Inflammatory macrophage treated with lipopolysaccharide for 4 hours (primary cell): ENCODE measurements around the gene APLP2.
A peak's percentile ranks its signal among the peaks of the same experiment; 100 is the strongest.
"Not testable (repeated sequence)": the region's sequence is repeated elsewhere in the genome, so short reads cannot be mapped to it uniquely, and the experiment has no call there.

Experiments
- DNase-seq: peaks from one replicate; pipeline ENCODE4 v3.0.0-alpha.2; 2020

The APLP2 gene

DNA sequence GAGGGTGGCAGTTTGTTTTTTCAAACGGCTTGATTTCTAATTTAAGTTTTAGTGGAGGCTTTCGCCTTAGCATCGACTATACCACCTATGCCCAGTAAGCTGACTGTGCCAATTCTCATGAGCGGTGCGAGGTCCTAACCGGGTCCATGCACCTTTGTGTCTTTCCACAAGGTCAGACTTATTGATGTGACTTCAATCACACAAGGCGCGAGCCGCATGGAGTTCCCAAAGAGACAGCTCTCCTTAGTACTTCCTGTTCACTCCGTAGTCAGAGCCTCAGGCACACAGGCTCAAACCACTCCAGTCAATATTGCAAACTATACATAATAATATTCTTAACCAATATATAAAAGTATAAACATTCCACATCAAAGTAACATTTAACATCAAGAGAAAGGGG, 108.1 kb downstream of the APLP2 start:
- DNase-seq, result no peak

DNA sequence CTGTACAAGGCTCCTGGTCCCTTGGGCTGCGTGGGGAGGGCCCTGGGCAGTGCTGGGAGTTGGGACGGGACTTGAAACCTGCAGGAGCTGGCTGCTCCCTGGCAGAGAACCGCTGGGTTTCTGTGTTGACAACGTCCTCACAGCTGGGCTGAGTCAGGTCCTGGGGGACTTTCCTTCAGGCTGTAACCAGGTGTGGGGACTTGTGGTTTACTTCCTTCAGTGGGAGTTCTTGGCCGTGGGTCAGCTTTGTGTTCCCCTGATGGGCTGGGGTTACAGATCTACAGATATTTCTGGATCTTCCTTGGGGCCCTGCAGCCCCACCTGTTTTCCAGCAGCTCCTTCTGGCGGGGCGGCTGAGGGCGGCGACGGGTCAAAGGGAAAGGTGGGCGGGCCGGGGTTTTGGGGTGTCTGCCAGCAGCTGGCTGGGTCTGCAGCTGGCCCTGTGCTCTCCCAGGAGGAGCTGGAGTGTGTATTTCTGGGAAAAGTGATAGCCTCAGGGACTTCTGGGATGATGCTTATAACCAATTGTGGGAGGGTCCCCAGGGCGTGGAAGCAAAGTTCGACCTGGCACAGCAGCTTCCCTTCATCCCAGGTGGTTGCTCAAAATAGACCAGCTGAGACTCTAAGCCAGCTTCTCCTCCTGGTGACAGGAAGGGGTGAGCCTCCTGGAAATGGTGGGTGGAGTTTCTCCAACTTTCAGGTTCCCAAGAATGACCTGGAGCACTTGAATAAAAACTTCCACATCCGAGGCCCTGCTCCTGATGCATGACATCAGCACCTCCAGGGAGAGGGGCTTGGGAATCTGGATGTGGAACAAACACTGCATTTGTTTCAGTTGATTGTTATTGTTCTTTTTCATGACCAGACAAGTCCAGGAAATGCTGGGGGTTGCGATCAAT, 109.0 kb downstream of the APLP2 start:
- DNase-seq, result no peak

DNA sequence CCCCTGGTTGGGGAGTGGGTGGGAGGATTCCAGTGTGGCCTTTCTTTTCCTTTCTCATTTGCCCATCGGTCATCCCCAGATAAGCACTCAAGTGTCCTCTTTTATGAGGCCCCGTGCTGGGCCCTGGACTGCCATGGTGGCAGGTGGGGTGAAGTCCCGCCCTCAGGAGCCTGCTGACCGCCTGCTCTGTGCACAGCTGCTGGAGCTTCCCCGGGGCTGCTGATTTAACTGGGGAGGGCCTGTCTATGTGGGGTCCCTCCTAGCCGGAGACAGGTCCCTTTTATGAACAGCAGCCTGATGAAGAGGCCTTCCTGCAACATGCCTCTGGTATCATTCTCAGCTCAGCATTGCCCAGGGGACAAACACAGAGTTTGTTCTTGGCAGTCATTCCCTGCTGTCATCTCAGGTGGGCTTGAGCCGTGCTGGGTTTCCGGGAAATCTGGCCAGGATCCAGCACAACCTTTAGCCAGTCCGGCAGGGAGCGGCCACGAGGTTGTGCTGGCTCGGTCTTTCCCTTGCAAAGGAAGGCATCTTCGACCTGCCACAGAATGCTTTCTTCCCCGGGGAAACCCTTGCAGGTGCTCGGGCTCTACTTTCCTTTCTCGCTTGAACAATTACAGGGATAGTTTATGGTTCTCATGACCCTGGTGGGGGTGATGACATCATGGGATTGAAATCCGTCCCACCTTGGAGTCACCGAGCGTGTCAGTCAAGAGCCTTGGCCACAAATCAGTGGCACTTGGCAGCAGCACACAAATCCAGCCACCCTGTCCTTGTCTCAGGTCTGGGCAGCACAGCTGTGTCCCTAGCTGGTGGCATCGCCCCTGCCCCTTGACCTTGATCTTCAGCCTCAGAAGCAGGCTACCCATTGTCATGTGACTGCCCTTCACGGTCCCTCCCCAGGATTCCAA, 110.0 kb downstream of the APLP2 start:
- no peak for DNase-seq

DNA sequence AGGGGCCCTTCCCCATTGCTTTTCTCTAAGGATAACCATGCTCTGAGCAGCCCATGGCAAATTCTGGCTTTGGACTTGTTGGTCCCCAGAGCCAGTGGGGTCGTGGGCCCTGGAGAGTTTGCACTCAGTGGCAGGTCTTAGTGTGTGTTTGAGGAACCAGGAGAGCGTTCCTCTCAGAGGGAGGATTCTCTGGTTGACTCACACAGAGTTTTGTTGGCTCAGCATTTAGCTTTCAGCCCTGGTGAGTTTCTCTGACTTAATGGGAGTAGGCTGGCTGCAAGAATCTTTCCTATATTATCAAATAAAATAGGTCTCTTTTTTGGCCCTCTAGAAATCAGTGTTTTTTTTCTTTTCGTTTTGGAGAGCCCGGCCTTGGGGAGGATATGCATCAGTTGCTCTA, 110.8 kb downstream of the APLP2 start:
- DNase-seq, result peak; percentile 74

DNA sequence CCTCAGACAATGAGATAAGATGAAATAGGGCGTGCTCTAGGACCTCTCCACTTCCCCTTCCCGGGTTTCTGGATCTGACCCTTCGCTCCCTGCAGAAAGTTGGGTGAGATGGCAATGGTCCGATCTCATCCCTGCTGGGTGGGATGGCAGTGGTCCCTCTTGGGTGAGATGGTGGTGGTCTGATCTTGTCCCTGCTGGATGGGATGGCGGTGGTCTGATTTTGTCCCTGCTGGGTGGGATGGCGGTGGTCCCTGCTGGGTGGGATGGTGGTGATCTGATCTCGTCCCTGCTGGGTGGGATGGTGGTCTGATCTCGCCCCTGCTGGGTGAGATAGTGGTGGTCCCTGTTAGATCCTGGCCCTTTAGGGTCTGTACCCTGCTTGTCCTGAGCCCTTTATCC, 111.2 kb downstream of the APLP2 start:
- DNase-seq, result no peak

DNA sequence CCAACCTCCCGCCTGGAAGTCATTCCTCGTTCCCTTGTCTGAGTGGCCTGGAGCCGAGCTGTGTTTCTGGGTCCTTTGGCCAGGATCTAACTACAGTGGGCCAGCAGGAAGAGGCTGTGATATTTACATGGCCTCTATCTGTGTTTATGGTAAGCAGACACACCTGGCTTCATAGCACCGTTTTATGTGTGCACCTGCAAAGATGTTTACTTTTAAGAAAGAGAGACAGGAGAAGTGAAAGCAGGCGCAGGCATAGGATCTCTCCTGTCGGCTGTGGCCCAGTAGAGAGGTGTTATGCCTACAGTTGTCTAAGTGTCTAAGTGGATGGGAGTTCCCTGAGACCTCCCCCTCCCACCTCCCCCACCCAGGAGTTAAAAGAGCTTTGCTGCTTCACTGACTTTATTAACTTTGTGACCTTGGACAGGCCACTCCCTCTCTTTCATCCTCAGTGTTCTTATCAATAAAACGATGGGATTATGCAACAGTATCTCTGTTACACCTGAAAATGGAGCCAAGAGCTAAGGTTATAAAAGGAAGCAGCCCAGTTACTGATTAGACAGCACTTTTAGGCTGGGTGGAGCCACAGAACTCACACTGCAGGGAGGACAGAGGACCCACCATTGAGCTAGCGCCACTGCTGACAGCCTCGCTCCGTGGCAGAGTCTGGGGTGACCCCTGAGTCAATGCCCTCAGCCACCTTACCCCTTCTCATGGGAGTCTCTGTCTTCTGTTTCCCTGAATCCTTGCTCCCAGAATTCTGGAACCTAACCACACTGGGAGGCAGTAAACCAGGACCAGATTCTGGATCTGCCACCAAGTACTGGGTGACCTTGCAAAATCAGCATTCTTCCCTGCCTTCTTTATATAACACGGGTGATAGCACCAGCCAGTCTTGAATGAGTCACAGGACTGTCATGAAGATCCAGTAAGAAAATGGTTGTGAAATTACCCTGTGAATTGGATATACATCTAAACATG, 111.9 kb downstream of the APLP2 start:
- DNase-seq, result peak; percentile 85

DNA sequence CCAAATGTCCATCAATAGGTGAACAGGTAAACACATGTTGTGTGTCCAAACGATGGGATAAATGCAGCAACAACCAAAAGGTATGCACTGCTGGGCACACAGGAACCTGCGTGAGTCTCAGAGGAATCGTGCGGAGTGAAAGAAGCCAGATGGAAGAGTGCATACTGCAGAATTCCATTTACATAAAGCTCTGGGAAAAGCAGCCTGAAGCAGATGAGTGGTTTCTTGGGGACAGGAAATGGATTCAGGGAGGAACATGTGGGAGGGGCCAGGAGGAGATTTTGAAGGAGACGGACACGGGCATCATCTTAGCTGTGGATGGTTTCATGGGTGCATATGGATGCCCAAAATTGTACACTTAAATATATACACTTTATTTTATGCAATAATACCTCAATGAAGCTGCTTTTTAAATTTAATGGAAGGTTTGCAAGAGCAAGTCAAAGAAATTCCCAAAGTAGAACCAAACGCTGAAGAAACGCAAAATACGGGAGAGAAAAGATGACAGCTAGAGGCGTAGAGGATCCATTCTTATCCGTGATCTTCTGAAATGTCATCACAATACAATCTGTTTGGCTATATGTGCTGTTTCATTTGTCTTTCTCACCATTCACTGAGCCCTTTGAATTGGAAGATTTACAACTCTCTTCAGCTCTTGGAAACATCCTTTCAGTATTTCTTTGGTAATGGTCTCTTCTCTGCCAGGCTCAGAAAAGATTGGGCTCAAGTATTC, 114.3 kb downstream of the APLP2 start:
- DNase-seq, result no peak

DNA sequence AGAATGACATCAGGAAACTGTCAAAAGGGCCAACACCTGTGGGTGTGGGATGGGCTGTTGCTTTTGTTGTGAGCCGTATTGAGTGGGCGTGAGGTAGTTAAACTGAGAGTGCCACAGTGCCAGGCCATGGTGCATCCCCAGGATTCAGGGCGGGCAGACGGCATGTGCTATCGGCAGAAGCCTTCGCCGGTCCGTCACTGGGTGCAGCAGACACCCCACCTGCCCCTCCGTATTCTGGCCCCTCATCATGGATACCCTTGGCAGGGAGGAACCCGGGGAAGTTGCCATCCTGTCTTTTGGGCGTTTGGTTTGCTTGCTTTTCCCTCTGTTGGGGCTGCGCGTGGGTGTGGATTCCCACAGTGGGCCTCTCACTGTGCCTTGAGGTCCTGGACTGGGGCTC, 117.4 kb downstream of the APLP2 start:
- DNase-seq, result no peak

DNA sequence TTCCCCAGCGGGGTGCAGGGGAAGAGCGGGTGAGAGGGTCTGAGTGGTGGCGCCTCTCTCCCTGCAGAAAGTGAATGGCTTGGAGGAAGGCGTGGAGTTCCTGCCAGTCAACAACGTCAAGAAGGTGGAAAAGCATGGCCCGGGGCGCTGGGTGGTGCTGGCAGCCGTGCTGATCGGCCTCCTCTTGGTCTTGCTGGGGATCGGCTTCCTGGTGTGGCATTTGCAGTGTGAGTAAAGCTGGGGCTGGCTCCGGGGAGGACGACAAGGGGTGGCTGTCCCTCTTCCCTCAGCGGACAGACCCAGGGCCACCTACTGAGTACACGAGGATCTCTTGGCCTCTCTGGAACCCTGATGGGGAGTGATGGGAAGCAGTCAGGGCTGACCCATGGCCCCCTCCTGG, 118.4 kb downstream of the APLP2 start:
- no peak for DNase-seq

DNA sequence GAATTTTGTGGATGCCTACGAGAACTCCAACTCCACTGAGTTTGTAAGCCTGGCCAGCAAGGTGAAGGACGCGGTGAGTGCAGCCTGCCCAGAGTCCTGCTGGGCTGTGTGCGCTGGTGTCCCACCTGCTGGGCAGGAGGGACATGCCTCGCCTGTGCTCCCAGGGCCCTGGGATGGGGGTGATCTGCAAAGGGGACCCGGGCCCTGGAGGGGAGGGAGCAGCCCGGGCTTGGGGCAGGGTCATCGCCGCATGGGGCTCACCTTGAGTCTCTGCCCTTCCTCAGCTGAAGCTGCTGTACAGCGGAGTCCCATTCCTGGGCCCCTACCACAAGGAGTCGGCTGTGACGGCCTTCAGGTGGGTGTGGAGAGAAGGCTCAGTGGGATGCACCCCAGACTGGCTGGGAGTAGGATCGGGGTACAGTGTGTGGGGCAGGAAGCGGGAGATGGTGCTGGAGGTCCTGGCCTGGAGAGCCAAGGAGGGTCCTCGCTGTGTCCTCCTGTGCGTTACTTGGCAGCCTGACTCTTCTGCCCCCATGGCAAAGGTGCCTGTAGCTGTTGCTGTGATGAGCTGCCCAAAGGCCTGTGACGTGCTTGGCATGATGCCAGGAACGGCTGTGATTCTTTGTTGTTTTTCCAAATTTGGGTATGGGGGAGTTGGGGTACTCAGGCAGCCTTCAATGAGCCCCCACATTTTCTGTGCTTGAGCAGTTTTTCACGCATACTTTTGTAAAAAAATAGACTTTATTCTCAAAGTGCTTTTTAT, 119.1 kb downstream of the APLP2 start:
- DNase-seq, result no peak

DNA sequence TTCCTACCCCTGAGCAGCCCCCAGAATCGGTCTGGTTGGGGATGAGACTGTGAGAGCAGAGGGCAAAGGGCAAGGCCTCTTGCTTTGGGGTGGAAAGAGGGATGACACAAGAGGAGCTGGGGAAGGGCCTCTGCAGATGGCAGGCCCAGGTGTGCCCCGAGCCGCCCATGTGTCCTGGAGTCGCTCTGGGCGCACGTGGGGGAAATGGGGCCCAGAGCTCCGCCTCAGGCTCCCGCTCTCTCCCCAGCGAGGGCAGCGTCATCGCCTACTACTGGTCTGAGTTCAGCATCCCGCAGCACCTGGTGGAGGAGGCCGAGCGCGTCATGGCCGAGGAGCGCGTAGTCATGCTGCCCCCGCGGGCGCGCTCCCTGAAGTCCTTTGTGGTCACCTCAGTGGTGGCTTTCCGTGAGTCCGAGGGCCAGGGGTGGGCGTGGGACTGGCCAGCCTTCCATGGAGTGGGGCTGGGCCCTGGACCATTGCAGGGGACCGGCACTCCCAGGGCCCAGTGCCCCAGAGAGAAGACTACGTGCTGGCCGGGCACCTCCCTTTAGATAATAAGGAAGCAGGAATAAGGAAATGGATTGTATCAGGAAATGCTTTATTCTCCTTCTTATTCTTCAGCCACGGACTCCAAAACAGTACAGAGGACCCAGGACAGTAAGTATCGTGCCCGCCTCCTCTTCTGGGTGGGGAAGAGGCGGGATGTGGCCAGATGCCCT, 120.0 kb downstream of the APLP2 start:
- peak; percentile 35 for DNase-seq

DNA sequence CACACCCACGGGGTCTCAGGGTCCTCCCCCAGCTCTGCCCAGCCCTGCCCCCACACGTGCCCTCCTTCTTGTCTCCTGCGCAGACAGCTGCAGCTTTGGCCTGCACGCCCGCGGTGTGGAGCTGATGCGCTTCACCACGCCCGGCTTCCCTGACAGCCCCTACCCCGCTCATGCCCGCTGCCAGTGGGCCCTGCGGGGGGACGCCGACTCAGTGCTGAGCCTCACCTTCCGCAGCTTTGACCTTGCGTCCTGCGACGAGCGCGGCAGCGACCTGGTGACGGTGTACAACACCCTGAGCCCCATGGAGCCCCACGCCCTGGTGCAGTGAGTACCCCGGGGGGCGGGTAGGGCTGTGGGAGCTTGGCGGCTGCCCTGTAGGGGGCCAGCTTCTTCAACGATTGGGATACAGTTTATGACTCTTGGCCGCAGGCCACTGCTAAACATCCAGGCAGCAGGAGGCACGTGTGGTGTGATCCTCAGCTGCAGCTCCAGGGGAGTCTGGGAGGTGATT, 120.7 kb downstream of the APLP2 start:
- DNase-seq, result no peak

DNA sequence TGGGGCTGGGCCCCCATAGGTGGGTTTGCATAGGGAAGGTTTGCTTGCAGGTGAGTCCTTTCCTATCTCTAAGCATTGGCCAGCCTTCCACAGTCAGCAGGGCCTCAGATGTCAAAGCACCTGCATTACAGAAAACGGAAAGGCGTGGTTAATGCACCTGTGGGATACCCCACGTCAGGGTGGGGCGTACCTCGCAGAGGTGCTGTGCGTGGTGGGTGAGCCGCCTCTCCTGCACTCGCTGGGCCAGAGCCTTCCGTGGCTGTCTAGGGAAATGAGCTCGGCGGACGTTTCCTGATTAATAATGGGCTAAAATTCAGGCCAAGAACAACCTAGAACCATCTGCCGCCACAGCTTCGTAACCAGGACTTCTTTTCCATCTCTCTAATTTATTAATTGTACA, 122.2 kb downstream of the APLP2 start:
- no peak for DNase-seq

DNA sequence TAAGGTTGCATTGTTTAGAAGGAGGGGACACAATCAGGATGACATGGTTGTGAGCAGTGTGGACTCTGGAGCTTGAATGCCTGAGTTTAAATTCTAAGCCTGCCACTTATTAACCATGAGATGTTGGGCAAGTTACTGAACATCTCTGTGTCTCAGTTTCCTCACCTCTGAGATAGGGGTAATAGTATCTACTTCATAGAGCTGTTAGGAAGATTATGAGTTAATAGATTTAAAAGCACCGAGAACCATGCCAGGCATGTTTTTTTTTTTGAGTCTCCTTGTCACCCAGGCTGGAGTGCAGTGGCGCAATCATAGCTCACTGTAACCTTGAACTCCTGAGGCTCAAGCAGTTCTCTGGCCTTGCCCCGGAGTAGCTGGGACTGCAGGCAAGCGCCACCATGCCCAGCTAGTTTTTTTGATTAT, 123.2 kb downstream of the APLP2 start:
- no peak for DNase-seq

DNA sequence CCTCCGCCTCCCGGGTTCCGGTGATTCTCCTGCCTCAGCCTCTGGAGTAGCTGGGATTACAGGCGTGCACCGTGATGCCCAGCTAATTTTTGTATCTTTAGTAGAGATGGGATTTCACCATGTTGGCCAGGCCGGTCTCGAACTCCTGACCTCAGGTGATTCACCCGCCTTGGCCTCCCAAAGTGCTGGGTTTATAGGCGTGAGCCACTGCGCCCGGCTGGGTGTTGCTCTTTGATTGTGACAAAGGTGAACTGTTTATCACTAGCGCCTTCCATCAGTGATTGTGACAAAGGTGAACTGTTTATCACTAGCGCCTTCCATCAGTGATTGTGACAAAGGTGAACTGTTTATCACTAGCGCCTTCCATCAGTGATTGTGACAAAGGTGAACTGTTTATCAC, 123.9 kb downstream of the APLP2 start:
- not testable (repeated sequence) for DNase-seq
